WTC11 (cell line): Measurements from ENCODE around the gene MIGA2. TPM values are rescaled to one million over a fixed set of nuclear protein-coding genes. Genes with fewer than 3 reads are reported as not detected.
A peak's percentile ranks its signal among the peaks of the same experiment; 100 is the strongest.

Experiments used
- ATAC-seq: fragments of 200-7000 bp; cut with Tn5 transposase; 2 replicates; pipeline ENCODE4 v1.10.0; 2021; ENCODE audit warnings: mild to moderate bottlenecking, moderate library complexity
- CTCF ChIA-PET: fragments of 300-600 bp; sonication (Branson Sonifier 250); formaldehyde crosslinking; loops from one replicate; lab custom pipeline; 2021; ENCODE audit warnings: antibody characterized with exemption; lab: Charles Lee
- POLR2A ChIA-PET: fragments of 350-600 bp; sonication (Branson Sonifier 250); formaldehyde crosslinking; loops from one replicate; lab custom pipeline; 2021; ENCODE audit warnings: antibody characterized with exemption; lab: Charles Lee
- DNase-seq: peaks from one replicate; pipeline ENCODE4 v3.0.0; 2021; ENCODE audit warnings: low spot score
- H3K27ac Mint-ChIP-seq: 2 replicates; pipeline ENCODE4 v1.8.0; 2021; ENCODE audit warnings: mixed read lengths
- H3K27me3 Mint-ChIP-seq: 2 replicates; pipeline ENCODE4 v1.8.0; 2021; ENCODE audit warnings: low read depth, mild to moderate bottlenecking, moderate library complexity, mixed read lengths
- H3K36me3 Mint-ChIP-seq: 2 replicates; pipeline ENCODE4 v1.8.0; 2021; ENCODE audit warnings: mixed read lengths
- H3K4me1 Mint-ChIP-seq: 2 replicates; pipeline ENCODE4 v1.8.0; 2022; ENCODE audit warnings: mixed read lengths
- H3K4me3 Mint-ChIP-seq: 2 replicates; pipeline ENCODE4 v1.8.0; 2021; ENCODE audit warnings: mild to moderate bottlenecking, moderate library complexity, mixed read lengths
- H3K9me3 Mint-ChIP-seq: 2 replicates; pipeline ENCODE4 v1.8.0; 2021; ENCODE audit warnings: mixed read lengths
- E2F5 ChIP-seq: sonication (generic); formaldehyde crosslinking; IDR thresholded peaks from 2 replicates; pipeline ENCODE4 v1.8.1; 2022; ENCODE audit warnings: mild to moderate bottlenecking, moderate library complexity, missing genetic modification reagents
- ETV6 ChIP-seq: sonication (generic); formaldehyde crosslinking; IDR thresholded peaks from 2 replicates; pipeline ENCODE4 v1.8.1; 2022; ENCODE audit warnings: mild to moderate bottlenecking, missing genetic modification reagents
- FOXP1 ChIP-seq: sonication (generic); formaldehyde crosslinking; IDR thresholded peaks from 2 replicates; pipeline ENCODE4 v1.8.0; 2022; ENCODE audit warnings: missing genetic modification reagents, mild to moderate bottlenecking, moderate library complexity, borderline replicate concordance
- JUN ChIP-seq: sonication (generic); formaldehyde crosslinking; IDR thresholded peaks from 2 replicates; pipeline ENCODE4 v1.8.0; 2023; ENCODE audit warnings: mild to moderate bottlenecking, missing genetic modification reagents
- MAX ChIP-seq: sonication (generic); formaldehyde crosslinking; IDR thresholded peaks from 2 replicates; pipeline ENCODE4 v1.8.0; 2022; ENCODE audit warnings: mild to moderate bottlenecking, missing genetic modification reagents
- MYBL2 ChIP-seq: sonication (generic); formaldehyde crosslinking; IDR thresholded peaks from 2 replicates; pipeline ENCODE4 v1.8.1; 2023; ENCODE audit warnings: mild to moderate bottlenecking, moderate library complexity, missing genetic modification reagents
- NFATC4 ChIP-seq: fragments of 250-450 bp; sonication (Bioruptor Pico); IDR thresholded peaks from 2 replicates; pipeline ENCODE4 v1.9.0; 2021; ENCODE audit warnings: mild to moderate bottlenecking
- NFYB ChIP-seq: sonication (generic); formaldehyde crosslinking; conservative IDR thresholded peaks from 2 replicates; pipeline ENCODE4 v1.8.0; 2022; ENCODE audit warnings: low read depth, missing genetic modification reagents
- NR2C2 ChIP-seq: sonication (generic); formaldehyde crosslinking; IDR thresholded peaks from 2 replicates; pipeline ENCODE4 v1.8.0; 2022; ENCODE audit warnings: mild to moderate bottlenecking, missing genetic modification reagents
- OVOL2 ChIP-seq: fragments of 250-450 bp; sonication (Bioruptor Pico); IDR thresholded peaks from 2 replicates; pipeline ENCODE4 v1.9.0; 2021; ENCODE audit warnings: mild to moderate bottlenecking, borderline replicate concordance
- PRRX2 ChIP-seq: fragments of 250-450 bp; sonication (Bioruptor Pico); IDR thresholded peaks from 2 replicates; pipeline ENCODE4 v1.8.0; 2021; ENCODE audit warnings: mild to moderate bottlenecking
- SMAD4 ChIP-seq: sonication (generic); formaldehyde crosslinking; IDR thresholded peaks from 2 replicates; pipeline ENCODE4 v1.8.0; 2022; ENCODE audit warnings: mild to moderate bottlenecking, missing genetic modification reagents
- TEAD4 ChIP-seq: sonication (generic); formaldehyde crosslinking; IDR thresholded peaks from 2 replicates; pipeline ENCODE4 v1.8.0; 2022; ENCODE audit warnings: mild to moderate bottlenecking, missing genetic modification reagents
- TP53 ChIP-seq: sonication (generic); formaldehyde crosslinking; IDR thresholded peaks from 2 replicates; pipeline ENCODE4 v1.8.1; 2023; ENCODE audit warnings: mild to moderate bottlenecking, missing genetic modification reagents
- USF1 ChIP-seq: sonication (generic); formaldehyde crosslinking; IDR thresholded peaks from 2 replicates; pipeline ENCODE4 v1.8.0; 2022; ENCODE audit warnings: mild to moderate bottlenecking, missing genetic modification reagents
- ZNF138 ChIP-seq: sonication (generic); formaldehyde crosslinking; conservative IDR thresholded peaks from 2 replicates; pipeline ENCODE4 v1.8.1; 2022; ENCODE audit warnings: mild to moderate bottlenecking, moderate library complexity, missing genetic modification reagents
- ZNF232 ChIP-seq: sonication (generic); formaldehyde crosslinking; IDR thresholded peaks from 2 replicates; pipeline ENCODE4 v1.8.0; 2022; ENCODE audit warnings: mild to moderate bottlenecking, missing genetic modification reagents
- ZNF512 ChIP-seq: sonication (generic); formaldehyde crosslinking; IDR thresholded peaks from 2 replicates; pipeline ENCODE4 v1.8.1; 2022; ENCODE audit warnings: missing genetic modification reagents, borderline replicate concordance
- total RNA-seq: library from RNA; stranded (reverse); gene quantifications from 3 replicates; pipeline ENCODE4 v1.2.3, GENCODE V29; 2021
- TF ChIP-seq, protein P1 (sequence below): fragments of 250-450 bp; sonication (Bioruptor Pico); conservative IDR thresholded peaks from 2 replicates; pipeline ENCODE4 v1.9.0; 2021; ENCODE audit warnings: mild to moderate bottlenecking
- TF ChIP-seq, protein P2 (sequence below): sonication (generic); formaldehyde crosslinking; IDR thresholded peaks from 2 replicates; pipeline ENCODE4 v1.8.0; 2023; ENCODE audit warnings: missing genetic modification reagents
- TF ChIP-seq, protein P3 (sequence below): fragments of 200-600 bp; IDR thresholded peaks from 2 replicates; pipeline ENCODE4 v1.8.0; 2022; ENCODE audit warnings: antibody characterized with exemption
- TF ChIP-seq, protein P4 (sequence below): sonication (generic); formaldehyde crosslinking; IDR thresholded peaks from 2 replicates; pipeline ENCODE4 v1.8.0; 2022; ENCODE audit warnings: missing genetic modification reagents
- TF ChIP-seq, protein P5 (sequence below): fragments of 250-450 bp; sonication (Bioruptor Pico); IDR thresholded peaks from 2 replicates; pipeline ENCODE4 v1.9.0; 2021; ENCODE audit warnings: moderate library complexity, mild to moderate bottlenecking, inconsistent platforms, borderline replicate concordance

The MIGA2 gene
- total RNA-seq, 1 experiment from 2014 or later: 61.7 TPM

- TF ChIP-seq, protein P1, sequence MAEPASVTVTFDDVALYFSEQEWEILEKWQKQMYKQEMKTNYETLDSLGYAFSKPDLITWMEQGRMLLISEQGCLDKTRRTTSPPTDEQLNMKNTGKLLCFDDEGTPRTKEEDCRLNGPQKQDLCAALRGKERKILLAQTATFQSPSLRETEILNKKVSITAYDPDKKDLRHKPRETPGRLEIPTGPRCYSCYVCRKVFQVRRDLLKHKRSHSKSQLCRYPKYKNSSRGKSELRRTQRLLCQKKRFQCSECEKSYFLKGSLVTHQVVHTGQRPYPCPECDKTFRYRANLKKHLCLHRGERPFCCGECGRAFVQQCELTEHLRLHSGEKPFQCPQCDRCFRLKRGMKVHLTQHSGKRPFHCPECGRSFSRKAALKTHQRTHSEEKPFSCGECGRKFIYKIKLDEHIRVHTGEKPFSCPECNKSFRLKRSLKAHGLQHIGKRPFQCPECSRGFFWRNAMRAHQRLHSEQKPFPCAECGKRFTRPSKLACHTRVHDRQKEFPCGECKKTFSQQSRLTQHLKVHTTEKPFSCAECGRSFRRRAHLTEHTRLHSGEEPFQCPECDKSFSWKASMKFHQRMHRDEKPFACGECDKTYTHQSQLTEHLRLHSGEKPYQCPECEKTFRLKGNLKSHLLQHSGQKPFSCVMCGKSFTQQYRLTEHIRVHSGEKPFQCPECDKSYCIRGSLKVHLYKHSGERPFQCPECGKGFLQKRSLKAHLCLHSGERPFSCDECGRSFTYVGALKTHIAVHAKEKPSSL (CRISPR knock-in tag): no peak
- no peak for TF ChIP-seq JUN (CRISPR knock-in tag)
- TF ChIP-seq NFYB: peak; percentile 54; the same call in 1 of the 2 replicates
- TF ChIP-seq TP53: no peak
- TF ChIP-seq E2F5 (CRISPR knock-in tag): no peak
- TF ChIP-seq MYBL2: no peak
- no peak for TF ChIP-seq NFATC4 (CRISPR knock-in tag)
- no peak for TF ChIP-seq ZNF512 (CRISPR knock-in tag)
- TF ChIP-seq ETV6: peak; percentile 72; the same call in 1 of the 2 replicates
- no peak for TF ChIP-seq SMAD4
- peak; percentile 94 for TF ChIP-seq USF1 (CRISPR knock-in tag)
- no peak for TF ChIP-seq OVOL2 (CRISPR knock-in tag)
- TF ChIP-seq PRRX2 (CRISPR knock-in tag): no peak
- TF ChIP-seq, protein P2, sequence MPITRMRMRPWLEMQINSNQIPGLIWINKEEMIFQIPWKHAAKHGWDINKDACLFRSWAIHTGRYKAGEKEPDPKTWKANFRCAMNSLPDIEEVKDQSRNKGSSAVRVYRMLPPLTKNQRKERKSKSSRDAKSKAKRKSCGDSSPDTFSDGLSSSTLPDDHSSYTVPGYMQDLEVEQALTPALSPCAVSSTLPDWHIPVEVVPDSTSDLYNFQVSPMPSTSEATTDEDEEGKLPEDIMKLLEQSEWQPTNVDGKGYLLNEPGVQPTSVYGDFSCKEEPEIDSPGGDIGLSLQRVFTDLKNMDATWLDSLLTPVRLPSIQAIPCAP (CRISPR knock-in tag): 0 out of 2 replicates have a peak, but pooled peaks have one; percentile 45
- TF ChIP-seq TEAD4: no peak
- TF ChIP-seq, protein P3, sequence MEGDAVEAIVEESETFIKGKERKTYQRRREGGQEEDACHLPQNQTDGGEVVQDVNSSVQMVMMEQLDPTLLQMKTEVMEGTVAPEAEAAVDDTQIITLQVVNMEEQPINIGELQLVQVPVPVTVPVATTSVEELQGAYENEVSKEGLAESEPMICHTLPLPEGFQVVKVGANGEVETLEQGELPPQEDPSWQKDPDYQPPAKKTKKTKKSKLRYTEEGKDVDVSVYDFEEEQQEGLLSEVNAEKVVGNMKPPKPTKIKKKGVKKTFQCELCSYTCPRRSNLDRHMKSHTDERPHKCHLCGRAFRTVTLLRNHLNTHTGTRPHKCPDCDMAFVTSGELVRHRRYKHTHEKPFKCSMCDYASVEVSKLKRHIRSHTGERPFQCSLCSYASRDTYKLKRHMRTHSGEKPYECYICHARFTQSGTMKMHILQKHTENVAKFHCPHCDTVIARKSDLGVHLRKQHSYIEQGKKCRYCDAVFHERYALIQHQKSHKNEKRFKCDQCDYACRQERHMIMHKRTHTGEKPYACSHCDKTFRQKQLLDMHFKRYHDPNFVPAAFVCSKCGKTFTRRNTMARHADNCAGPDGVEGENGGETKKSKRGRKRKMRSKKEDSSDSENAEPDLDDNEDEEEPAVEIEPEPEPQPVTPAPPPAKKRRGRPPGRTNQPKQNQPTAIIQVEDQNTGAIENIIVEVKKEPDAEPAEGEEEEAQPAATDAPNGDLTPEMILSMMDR: no peak
- no peak for TF ChIP-seq NR2C2 (CRISPR knock-in tag)
These were observed at the start of gene MIGA2 (continued) for GRCh38 chr9:129036241-129036922.

- Mint-ChIP-seq H3K27me3 (no peaks in the 10 kb centered on the region), H3K36me3 (peaks cover 67% of the 10 kb centered on the region), H3K4me3 (no peak overlapping the region), H3K4me1 (no peaks in the 10 kb centered on the region), H3K27ac (no peak overlapping the region), H3K9me3 (no peaks in the 10 kb centered on the region)
- CTCF ChIA-PET: no interaction called here
- POLR2A ChIA-PET: no interaction called here
- no peak for DNase-seq
- ATAC-seq: no peak
- TF ChIP-seq ZNF232 (no peak), ETV6 (no peak), MAX (CRISPR knock-in tag) (no peak), ZNF138 (CRISPR knock-in tag) (no peak), TP53 (no peak), FOXP1 (CRISPR knock-in tag) (no peak)
- TF ChIP-seq, protein P4, sequence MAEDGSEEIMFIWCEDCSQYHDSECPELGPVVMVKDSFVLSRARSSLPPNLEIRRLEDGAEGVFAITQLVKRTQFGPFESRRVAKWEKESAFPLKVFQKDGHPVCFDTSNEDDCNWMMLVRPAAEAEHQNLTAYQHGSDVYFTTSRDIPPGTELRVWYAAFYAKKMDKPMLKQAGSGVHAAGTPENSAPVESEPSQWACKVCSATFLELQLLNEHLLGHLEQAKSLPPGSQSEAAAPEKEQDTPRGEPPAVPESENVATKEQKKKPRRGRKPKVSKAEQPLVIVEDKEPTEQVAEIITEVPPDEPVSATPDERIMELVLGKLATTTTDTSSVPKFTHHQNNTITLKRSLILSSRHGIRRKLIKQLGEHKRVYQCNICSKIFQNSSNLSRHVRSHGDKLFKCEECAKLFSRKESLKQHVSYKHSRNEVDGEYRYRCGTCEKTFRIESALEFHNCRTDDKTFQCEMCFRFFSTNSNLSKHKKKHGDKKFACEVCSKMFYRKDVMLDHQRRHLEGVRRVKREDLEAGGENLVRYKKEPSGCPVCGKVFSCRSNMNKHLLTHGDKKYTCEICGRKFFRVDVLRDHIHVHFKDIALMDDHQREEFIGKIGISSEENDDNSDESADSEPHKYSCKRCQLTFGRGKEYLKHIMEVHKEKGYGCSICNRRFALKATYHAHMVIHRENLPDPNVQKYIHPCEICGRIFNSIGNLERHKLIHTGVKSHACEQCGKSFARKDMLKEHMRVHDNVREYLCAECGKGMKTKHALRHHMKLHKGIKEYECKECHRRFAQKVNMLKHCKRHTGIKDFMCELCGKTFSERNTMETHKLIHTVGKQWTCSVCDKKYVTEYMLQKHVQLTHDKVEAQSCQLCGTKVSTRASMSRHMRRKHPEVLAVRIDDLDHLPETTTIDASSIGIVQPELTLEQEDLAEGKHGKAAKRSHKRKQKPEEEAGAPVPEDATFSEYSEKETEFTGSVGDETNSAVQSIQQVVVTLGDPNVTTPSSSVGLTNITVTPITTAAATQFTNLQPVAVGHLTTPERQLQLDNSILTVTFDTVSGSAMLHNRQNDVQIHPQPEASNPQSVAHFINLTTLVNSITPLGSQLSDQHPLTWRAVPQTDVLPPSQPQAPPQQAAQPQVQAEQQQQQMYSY (CRISPR knock-in tag): no peak
- TF ChIP-seq, protein P5, sequence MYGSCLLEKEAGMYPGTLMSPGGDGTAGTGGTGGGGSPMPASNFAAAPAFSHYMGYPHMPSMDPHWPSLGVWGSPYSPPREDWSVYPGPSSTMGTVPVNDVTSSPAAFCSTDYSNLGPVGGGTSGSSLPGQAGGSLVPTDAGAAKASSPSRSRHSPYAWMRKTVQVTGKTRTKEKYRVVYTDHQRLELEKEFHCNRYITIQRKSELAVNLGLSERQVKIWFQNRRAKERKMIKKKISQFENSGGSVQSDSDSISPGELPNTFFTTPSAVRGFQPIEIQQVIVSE (CRISPR knock-in tag): no peak
These were observed 49.8 kb upstream of the MIGA2 start for GRCh38 chr9:128986671-128987070.
